Left ventricle myocardium inferior (tissue), 1 donor: ENCODE data around the gene MLXIP. TPM values are rescaled to one million over a fixed set of nuclear protein-coding genes. Genes with fewer than 3 reads are reported as not detected.

ENCODE experiments used
- DNase-seq: peaks from one replicate; pipeline ENCODE4 v3.0.0-alpha.2; 2020
- H3K27ac ChIP-seq: fragments of 200-600 bp; replicated peaks from 2 replicates; pipeline ENCODE4 v1.8.0; 2021
- H3K27me3 ChIP-seq: fragments of 200-600 bp; 2 replicates; pipeline ENCODE4 v1.8.0; 2021; ENCODE audit warnings: low read depth
- H3K36me3 ChIP-seq: fragments of 200-600 bp; 2 replicates; pipeline ENCODE4 v1.8.0; 2021
- H3K4me1 ChIP-seq: fragments of 200-600 bp; 2 replicates; pipeline ENCODE4 v1.8.0; 2021
- H3K4me3 ChIP-seq: fragments of 200-600 bp; 2 replicates; pipeline ENCODE4 v1.8.0; 2021; ENCODE audit warnings: mild to moderate bottlenecking, moderate library complexity
- H3K9me3 ChIP-seq: fragments of 200-600 bp; replicated peaks from 2 replicates; pipeline ENCODE4 v1.8.0; 2021
- intact Hi-C: fragments of 100-400 bp; cut with micrococcal nuclease; formaldehyde crosslinking; loops from one replicate; pipeline ENCODE4 v1.11.0; 2022
- total RNA-seq: library from RNA; stranded (reverse); fragmentation: NEBNext Ultra II Directional; extraction: Animal tissue kit (Norgen Biotek cat#: 25700); gene quantifications from one replicate; pipeline ENCODE4 v1.2.1, GENCODE V29; 2021
- TF ChIP-seq, protein P1 (sequence below): fragments of 200-600 bp; IDR thresholded peaks from 2 replicates; pipeline ENCODE4 v1.8.0; 2021; ENCODE audit warnings: antibody characterized with exemption, mild to moderate bottlenecking, borderline replicate concordance
- donor health status: DM: no; HTN: yes; CAD: no; lungs with severe emphysema.

The MLXIP gene
- total RNA-seq, 1 donor from 2014 or later, result 16.7 TPM

DNA sequence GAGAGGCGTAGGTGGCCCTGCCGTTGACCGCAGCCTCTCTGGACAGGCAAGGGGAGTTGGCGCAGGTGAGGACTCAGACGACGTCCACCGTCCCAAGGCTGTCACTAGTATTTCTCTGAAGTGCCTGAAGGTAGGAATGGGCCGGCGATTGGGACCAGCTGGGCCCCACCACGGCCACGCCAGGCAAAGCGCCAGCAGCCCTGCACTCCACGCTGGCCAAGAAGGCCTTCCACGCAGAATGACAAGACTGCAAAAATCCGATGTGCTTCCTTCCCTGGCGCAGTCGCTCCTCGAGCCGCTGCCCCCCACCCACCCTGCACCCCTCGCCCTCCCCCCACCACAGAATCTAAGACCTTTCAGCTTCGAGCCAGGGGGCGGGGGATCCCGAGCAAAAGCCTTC is 17.3 kb upstream of the MLXIP start:
- no peak overlapping the region for H3K4me3 ChIP-seq
- peaks cover 33% of the 10 kb centered on the region for H3K36me3 ChIP-seq
- intact Hi-C loops, result no loop called here
- H3K4me1 ChIP-seq, result peaks cover 46% of the 10 kb centered on the region
- no peak for DNase-seq
- no peaks in the 10 kb centered on the region for H3K27me3 ChIP-seq
- H3K9me3 ChIP-seq, result no peaks in the 10 kb centered on the region
- no peak overlapping the region for H3K27ac ChIP-seq
- TF ChIP-seq, protein P1, sequence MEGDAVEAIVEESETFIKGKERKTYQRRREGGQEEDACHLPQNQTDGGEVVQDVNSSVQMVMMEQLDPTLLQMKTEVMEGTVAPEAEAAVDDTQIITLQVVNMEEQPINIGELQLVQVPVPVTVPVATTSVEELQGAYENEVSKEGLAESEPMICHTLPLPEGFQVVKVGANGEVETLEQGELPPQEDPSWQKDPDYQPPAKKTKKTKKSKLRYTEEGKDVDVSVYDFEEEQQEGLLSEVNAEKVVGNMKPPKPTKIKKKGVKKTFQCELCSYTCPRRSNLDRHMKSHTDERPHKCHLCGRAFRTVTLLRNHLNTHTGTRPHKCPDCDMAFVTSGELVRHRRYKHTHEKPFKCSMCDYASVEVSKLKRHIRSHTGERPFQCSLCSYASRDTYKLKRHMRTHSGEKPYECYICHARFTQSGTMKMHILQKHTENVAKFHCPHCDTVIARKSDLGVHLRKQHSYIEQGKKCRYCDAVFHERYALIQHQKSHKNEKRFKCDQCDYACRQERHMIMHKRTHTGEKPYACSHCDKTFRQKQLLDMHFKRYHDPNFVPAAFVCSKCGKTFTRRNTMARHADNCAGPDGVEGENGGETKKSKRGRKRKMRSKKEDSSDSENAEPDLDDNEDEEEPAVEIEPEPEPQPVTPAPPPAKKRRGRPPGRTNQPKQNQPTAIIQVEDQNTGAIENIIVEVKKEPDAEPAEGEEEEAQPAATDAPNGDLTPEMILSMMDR, result no peak

DNA sequence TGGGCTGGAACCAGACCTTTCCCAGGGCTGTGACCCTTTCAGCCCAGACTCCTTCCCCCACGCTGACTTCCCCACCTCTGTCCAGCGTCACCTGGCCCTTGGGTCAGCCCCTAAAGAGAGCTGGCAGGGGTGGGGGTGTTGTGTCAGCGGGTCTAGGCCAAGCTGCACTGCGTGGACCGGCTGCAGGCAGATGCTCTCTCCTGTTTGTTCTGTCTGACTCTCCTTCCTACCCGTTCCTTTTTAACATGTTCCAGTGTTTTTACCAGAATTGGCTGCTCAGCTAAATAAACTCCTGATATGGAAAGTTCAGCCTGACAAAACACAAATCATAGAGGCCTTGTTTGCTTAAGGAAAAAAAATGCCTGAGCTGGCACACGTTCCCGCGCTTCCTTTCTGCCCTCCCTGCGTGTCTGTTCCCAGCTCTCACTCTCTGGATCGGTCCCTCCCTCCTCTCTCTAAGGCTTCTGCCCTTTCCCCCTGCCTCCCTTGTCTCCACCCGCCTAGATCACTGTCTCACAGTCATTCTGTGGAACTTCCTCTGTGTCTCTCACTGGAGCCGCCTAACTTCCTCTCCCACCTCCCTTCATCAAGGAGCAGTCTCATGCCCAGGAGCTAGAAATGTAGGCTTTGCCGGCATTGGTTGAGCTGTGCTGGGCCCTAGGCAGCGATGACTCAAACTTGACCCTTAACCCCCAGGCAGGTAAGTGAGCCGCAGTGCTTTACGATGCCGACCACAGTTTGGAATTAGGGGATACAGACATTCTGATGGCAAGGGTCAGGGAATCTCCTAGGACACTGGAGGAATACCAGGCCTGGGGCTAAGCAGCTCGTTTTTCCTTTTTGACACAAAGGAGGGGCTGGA is 15.5 kb upstream of the MLXIP start:
- peak; percentile 52 for DNase-seq
- intact Hi-C loops, result no loop called here
- Histone ChIP-seq H3K27me3 (no peaks in the 10 kb centered on the region), H3K36me3 (peaks cover 16% of the 10 kb centered on the region), H3K9me3 (no peaks in the 10 kb centered on the region), H3K4me1 (peaks cover 55% of the 10 kb centered on the region), H3K4me3 (peak overlapping the region; percentile 19), H3K27ac (peak overlapping the region; percentile 86)
- TF ChIP-seq, protein P1, result no peak

DNA sequence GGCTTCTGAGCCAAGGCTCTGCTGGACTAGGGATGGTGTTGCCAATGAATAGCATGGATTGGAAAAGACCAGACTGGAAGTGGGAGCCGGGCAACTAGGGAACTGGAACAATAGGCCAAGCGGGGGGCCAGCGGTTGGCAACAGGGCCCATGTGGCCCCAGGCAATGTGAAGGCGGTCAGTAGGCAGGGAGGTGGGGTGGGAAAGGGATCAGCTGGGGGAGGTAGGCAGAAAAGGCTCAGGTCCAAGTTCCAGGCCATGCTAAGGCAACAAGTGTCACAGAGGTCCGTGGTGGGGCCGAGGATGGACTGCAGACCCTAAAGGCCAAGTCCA is 14.9 kb upstream of the MLXIP start:
- no peak for DNase-seq
- peaks cover 60% of the 10 kb centered on the region for H3K4me1 ChIP-seq

DNA sequence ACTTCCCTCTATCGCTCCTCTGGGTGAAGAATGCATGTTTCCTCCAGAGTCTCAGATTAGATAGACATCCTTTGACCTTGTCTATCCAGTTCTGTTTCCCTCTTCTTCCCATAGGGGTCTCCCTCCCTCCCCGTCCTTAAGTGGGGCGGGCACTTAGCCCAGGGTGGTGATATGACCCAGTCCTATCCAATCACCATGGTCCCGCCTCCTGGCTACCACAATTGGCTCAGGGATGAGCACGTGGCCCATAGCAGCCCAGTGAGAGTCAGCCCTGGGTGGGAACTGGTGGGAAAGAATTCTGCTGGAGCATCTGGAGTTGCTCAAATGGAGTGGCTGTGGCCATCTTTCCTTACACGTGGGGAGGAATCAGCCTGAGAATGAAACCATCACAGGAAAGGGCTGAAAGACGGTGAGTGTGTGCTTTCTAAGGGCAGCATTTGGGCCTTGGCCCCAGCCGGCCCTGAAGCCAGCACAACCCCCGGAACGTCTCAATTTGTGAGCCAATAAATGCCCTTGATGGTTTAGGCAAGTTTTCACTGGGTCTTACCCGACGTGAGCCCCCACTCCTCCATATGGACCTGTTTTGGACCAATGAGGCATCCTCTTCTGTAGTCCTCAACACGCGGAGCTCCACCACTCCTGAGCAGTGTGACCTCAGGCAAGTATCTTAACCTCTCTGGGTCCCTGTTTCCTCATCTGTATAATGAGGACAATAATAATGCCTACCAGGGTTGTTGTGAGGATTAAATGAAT is 14.4 kb upstream of the MLXIP start:
- H3K27ac ChIP-seq, result peak overlapping the region; percentile 86
- peak; percentile 90 for DNase-seq
- intact Hi-C loops, result no loop called here
- H3K36me3 ChIP-seq, result peaks cover 12% of the 10 kb centered on the region
- H3K4me3 ChIP-seq, result peak overlapping the region; percentile 19
- H3K4me1 ChIP-seq, result peaks cover 60% of the 10 kb centered on the region
- TF ChIP-seq, protein P1, result peak; percentile 48
- no peaks in the 10 kb centered on the region for H3K9me3 ChIP-seq
- H3K27me3 ChIP-seq, result no peaks in the 10 kb centered on the region

More for the DNA sequence above, 14.9 kb upstream of the MLXIP start:
- no peaks in the 10 kb centered on the region for H3K9me3 ChIP-seq
- peak overlapping the region; percentile 19 for H3K4me3 ChIP-seq
- TF ChIP-seq, protein P1, result no peak
- no peaks in the 10 kb centered on the region for H3K27me3 ChIP-seq
- peak overlapping the region; percentile 86 for H3K27ac ChIP-seq
- intact Hi-C loops, result no loop called here
- peaks cover 14% of the 10 kb centered on the region for H3K36me3 ChIP-seq

DNA sequence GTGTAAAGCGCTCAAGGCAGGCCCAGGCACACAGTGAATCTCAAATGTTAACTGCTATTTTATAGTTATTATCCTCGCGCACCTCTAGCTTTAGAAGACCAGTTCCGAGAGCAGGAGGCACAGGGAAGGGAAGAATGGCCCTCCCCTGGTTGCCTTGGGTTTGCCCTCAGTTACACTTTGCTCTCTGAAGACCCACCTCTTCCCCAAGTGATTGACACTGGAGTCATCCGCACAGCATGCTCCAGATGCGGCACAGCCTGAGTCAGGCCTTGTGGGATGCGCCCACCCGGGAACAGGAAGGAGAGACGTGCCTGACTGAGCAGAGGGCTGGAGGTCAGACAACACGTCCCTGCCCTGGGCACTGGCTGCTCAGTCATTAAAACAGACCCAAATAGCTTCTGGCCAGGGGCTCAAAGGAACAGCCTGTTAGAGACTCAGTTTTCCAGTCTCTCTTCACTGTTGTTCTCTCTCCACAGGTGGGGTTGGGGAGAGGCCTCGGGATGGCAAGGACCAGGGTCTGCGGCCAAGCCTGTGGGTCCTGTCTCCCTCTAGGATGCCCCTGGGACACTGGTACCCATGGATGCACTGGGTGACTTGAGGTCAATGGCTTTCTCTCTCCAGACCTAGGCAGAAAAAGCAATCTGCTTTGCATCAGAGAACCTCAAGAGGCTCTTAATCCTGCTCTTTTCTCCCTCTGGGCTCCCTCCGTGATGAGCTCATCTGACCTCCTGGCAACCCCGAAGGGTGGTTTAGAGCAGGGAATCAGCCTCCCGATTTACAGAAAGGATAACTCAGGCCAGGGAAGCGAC is 13.6 kb upstream of the MLXIP start:
- Histone ChIP-seq H3K4me1 (peaks cover 54% of the 10 kb centered on the region), H3K4me3 (peak overlapping the region; percentile 11), H3K9me3 (no peaks in the 10 kb centered on the region), H3K27me3 (no peaks in the 10 kb centered on the region), H3K36me3 (peaks cover 6% of the 10 kb centered on the region), H3K27ac (peak overlapping the region; percentile 86)
- DNase-seq, result peak; percentile 49
- intact Hi-C loops, result no loop called here
- TF ChIP-seq, protein P1, result no peak
